ENCODE data around the gene OCLN.

GRCh38 chr5:69505306-69505705 lies 12.7 kb downstream of the OCLN start:
- TF ChIP-seq CTCF (conservative IDR thresholded peaks at IDR 0.05; ENCODE audit: low read depth, low read length) (no peak), EZH2phosphoT487 (IDR thresholded peaks at IDR 0.05; ENCODE audit: borderline replicate concordance, low read length) (no peak), EZH2 (IDR thresholded peaks at IDR 0.05; ENCODE audit: low read length, unreplicated experiment) (no peak)

Data from PC-3 (cell line).